Measurements from ENCODE around the gene SUPT20H. TPM values are rescaled to one million over a fixed set of nuclear protein-coding genes. Genes with fewer than 3 reads are reported as not detected.

SUPT20H gene
- total and polyA plus RNA-seq, 2 donors from 2014 or later = 20.7 to 61.6 TPM

DNA sequence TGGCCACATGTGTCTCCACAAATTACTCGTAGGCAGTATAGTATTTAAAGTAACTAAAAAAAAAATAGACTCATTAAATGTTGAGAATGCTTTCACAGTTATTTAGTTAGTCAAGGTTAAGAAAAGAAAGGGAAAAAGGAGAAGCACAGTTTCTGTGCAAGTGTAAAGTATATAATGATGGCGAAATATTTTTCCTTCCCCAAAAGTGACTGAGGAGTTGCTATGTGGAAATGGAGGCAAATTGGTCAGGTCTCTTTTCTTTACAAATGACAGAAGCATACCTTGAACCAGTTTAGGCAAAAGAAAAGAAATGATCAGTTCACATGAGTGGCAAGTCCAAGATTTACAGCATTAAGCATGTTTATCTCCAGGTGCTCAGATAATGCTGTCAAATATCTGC, 28.0 kb upstream of the SUPT20H start:
- Histone ChIP-seq H3K36me3 (ENCODE audit: control insufficient read depth in 2 of 3, insufficient read depth in 3 of 3, low read length in 3 of 3) (no peaks in the 10 kb centered on the region), H3K27me3 (ENCODE audit: control insufficient read depth, insufficient read depth, low read length) (no peaks in the 10 kb centered on the region), H3K9ac (ENCODE audit: low read length in 3 of 3) (no peak overlapping the region), H3K9me3 (ENCODE audit: control insufficient read depth in 2 of 3, insufficient read depth in 1 of 3, low read length in 3 of 3) (no peaks in the 10 kb centered on the region), H3K4me1 (ENCODE audit: control insufficient read depth in 2 of 3, insufficient read depth in 2 of 3, low read depth in 1 of 3, low read length in 3 of 3) (no peaks in the 10 kb centered on the region), H3K4me3 (ENCODE audit: low read length in 3 of 3) (no peak overlapping the region), H3K27ac (ENCODE audit: low read depth in 2 of 2, low read length in 2 of 2) (no peak overlapping the region)
- intact Hi-C loops (cut with DNase I) = no loop called here
- TF ChIP-seq, protein P1, sequence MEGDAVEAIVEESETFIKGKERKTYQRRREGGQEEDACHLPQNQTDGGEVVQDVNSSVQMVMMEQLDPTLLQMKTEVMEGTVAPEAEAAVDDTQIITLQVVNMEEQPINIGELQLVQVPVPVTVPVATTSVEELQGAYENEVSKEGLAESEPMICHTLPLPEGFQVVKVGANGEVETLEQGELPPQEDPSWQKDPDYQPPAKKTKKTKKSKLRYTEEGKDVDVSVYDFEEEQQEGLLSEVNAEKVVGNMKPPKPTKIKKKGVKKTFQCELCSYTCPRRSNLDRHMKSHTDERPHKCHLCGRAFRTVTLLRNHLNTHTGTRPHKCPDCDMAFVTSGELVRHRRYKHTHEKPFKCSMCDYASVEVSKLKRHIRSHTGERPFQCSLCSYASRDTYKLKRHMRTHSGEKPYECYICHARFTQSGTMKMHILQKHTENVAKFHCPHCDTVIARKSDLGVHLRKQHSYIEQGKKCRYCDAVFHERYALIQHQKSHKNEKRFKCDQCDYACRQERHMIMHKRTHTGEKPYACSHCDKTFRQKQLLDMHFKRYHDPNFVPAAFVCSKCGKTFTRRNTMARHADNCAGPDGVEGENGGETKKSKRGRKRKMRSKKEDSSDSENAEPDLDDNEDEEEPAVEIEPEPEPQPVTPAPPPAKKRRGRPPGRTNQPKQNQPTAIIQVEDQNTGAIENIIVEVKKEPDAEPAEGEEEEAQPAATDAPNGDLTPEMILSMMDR (IDR thresholded peaks at IDR 0.05; ENCODE audit: borderline replicate concordance, extremely low read depth, insufficient read depth) = no peak
- FAIRE-seq (no peak), DNase-seq (no peak)

DNA sequence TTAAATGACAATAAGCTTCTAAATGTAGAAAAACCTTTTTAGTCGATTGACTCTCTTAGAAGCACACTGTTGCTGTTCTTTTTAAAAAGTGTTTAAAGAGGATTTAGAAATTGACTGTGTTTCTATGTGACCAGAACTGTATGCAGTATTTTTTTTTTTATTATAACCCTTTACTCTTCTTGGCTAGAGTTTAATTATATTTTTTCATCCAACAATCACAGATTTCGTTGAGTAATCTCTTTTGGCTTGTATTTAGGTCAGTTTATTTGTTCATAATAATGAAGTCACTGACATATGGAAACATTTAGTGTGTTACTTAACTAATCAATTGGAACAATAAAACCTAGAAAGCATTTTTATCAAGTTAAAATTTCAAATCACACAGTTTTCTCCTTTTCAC, 26.1 kb upstream of the SUPT20H start:
- FAIRE-seq (peak; percentile 11), DNase-seq (no peak)
- no peak overlapping the region for H3K9ac ChIP-seq (ENCODE audit: low read length in 3 of 3)
- intact Hi-C loops (cut with DNase I) = no loop called here
- TF ChIP-seq, protein P1 (IDR thresholded peaks at IDR 0.05; ENCODE audit: borderline replicate concordance, extremely low read depth, insufficient read depth) = no peak
- no peaks in the 10 kb centered on the region for H3K27me3 ChIP-seq (ENCODE audit: control insufficient read depth, insufficient read depth, low read length)
- no peak overlapping the region for H3K4me3 ChIP-seq (ENCODE audit: low read length in 3 of 3)
- no peaks in the 10 kb centered on the region for H3K4me1 ChIP-seq (ENCODE audit: control insufficient read depth in 2 of 3, insufficient read depth in 2 of 3, low read depth in 1 of 3, low read length in 3 of 3)
- H3K9me3 ChIP-seq (ENCODE audit: control insufficient read depth in 2 of 3, insufficient read depth in 1 of 3, low read length in 3 of 3) = no peaks in the 10 kb centered on the region
- H3K36me3 ChIP-seq (ENCODE audit: control insufficient read depth in 2 of 3, insufficient read depth in 3 of 3, low read length in 3 of 3) = no peaks in the 10 kb centered on the region
- H3K27ac ChIP-seq (ENCODE audit: low read depth in 2 of 2, low read length in 2 of 2) = no peak overlapping the region

DNA sequence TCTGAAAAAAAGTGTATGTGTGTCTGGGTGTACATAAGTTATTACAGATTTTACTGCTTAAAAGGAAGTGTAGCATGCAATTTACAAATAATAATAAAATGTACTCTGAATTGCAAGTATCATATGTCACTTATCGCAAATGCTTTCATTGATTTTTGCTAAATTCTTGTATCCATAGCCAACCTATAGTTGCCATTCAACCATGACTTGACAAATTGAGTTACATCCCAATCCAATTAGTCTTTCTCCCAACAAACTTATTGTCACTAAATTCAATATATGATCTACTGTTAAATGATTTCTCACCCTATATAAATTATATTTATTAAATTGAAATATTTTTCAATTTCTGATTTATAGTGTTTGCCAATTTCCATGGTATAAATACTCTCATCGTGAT, 17.3 kb upstream of the SUPT20H start:
- no peak overlapping the region for H3K4me3 ChIP-seq (ENCODE audit: low read length in 3 of 3)
- no peaks in the 10 kb centered on the region for H3K36me3 ChIP-seq (ENCODE audit: control insufficient read depth in 2 of 3, insufficient read depth in 3 of 3, low read length in 3 of 3)
- no peak for FAIRE-seq
- TF ChIP-seq, protein P1 (IDR thresholded peaks at IDR 0.05; ENCODE audit: borderline replicate concordance, extremely low read depth, insufficient read depth) = no peak
- no peak for DNase-seq
- intact Hi-C loops (cut with DNase I) = no loop called here
- H3K4me1 ChIP-seq (ENCODE audit: control insufficient read depth in 2 of 3, insufficient read depth in 2 of 3, low read depth in 1 of 3, low read length in 3 of 3) = no peaks in the 10 kb centered on the region
- H3K27ac ChIP-seq (ENCODE audit: low read depth in 2 of 2, low read length in 2 of 2) = no peak overlapping the region
- H3K9ac ChIP-seq (ENCODE audit: low read length in 3 of 3) = no peak overlapping the region
- H3K9me3 ChIP-seq (ENCODE audit: control insufficient read depth in 2 of 3, insufficient read depth in 1 of 3, low read length in 3 of 3) = no peaks in the 10 kb centered on the region
- no peaks in the 10 kb centered on the region for H3K27me3 ChIP-seq (ENCODE audit: control insufficient read depth, insufficient read depth, low read length)

DNA sequence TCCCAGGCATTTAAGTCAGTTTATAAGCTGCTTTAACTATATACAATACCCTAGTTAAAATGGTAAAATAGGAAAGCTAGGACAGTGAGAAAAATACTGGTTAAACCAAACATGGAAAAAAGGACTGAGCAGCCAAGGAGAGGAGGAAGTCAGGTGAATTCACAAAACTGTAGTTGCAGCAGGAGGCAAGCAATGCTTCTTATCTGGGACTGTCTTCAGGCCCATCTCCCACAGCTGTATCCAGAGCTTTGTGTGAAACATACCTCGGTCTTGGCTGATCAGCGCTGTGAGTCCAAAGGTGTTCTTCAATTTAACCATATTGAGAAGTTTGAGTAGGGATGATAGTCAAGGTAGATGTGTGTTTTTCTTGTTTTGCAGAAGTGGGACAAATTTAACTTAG, 15.7 kb upstream of the SUPT20H start:
- Histone ChIP-seq H3K27ac (ENCODE audit: low read depth in 2 of 2, low read length in 2 of 2) (no peak overlapping the region), H3K9ac (ENCODE audit: low read length in 3 of 3) (no peak overlapping the region), H3K27me3 (ENCODE audit: control insufficient read depth, insufficient read depth, low read length) (no peaks in the 10 kb centered on the region), H3K4me3 (ENCODE audit: low read length in 3 of 3) (no peak overlapping the region), H3K4me1 (ENCODE audit: control insufficient read depth in 2 of 3, insufficient read depth in 2 of 3, low read depth in 1 of 3, low read length in 3 of 3) (no peaks in the 10 kb centered on the region), H3K9me3 (ENCODE audit: control insufficient read depth in 2 of 3, insufficient read depth in 1 of 3, low read length in 3 of 3) (no peaks in the 10 kb centered on the region), H3K36me3 (ENCODE audit: control insufficient read depth in 2 of 3, insufficient read depth in 3 of 3, low read length in 3 of 3) (no peaks in the 10 kb centered on the region)
- FAIRE-seq = no peak
- intact Hi-C loops (cut with DNase I) = no loop called here
- DNase-seq = no peak
- TF ChIP-seq, protein P1 (IDR thresholded peaks at IDR 0.05; ENCODE audit: borderline replicate concordance, extremely low read depth, insufficient read depth) = no peak
